ENCODE results near the gene GBGT1. TPM values are rescaled to one million over a fixed set of nuclear protein-coding genes. Genes with fewer than 3 reads are reported as not detected.

Gene GBGT1
- polyA plus RNA-seq, 1 of the 3 experiments (the other 2 are of a cell fraction): 0.51 TPM

DNA sequence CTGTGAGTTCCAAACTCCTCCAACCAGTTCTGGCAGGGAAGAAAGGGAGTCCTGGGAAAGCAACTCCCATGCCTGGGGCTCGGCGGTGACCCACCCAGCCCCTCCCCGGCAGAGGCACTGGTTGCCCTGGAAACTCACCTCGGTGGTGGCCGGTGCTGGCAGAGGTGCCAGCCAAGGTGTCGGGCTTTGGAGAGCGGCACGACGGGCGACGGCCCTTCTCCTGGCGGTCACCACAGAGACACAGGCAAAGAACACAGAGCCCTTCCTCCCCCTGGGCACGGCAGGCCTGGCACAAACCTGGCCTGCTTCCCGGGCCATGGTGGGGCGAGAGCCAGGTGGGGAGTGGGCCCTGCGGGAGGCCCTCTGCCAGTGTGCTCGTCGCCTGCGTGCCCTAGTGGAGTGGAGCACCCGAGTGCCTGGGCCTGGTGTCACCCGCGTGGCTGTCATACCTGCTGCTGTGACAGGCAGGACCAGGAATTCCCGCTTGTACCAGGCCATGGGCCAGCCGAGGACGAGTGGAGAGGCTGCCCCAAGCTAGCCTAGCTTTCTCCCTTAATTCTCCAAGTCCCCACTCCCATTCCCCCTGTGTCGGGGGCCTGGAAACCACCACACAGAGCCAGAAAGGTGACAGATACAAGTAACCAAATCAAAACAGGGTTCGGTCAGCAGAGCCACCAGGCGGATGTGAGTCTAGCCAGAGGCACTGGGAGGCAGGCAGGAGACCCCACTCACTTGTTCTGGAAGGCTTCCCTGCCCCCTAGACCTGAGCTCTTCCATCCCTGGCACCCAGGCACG is 34.5 kb downstream of the GBGT1 start:
- H4K20me1 ChIP-seq (ENCODE audit: insufficient read depth): peaks cover 59% of the 10 kb centered on the region
- H3K4me2 ChIP-seq: no peak overlapping the region
- ChIA-PET POLR2A (no interaction called here), CTCF (interaction anchor here (0.7 to 12.1 kb wide), 2 partner anchors 10 to 17 kb away, joined by 3 to 163 read pairs; no protein-coding TSS in a partner anchor)
- no peaks in the 10 kb centered on the region for H3K27me3 ChIP-seq (ENCODE audit: insufficient read depth)
- TF ChIP-seq, protein P1, sequence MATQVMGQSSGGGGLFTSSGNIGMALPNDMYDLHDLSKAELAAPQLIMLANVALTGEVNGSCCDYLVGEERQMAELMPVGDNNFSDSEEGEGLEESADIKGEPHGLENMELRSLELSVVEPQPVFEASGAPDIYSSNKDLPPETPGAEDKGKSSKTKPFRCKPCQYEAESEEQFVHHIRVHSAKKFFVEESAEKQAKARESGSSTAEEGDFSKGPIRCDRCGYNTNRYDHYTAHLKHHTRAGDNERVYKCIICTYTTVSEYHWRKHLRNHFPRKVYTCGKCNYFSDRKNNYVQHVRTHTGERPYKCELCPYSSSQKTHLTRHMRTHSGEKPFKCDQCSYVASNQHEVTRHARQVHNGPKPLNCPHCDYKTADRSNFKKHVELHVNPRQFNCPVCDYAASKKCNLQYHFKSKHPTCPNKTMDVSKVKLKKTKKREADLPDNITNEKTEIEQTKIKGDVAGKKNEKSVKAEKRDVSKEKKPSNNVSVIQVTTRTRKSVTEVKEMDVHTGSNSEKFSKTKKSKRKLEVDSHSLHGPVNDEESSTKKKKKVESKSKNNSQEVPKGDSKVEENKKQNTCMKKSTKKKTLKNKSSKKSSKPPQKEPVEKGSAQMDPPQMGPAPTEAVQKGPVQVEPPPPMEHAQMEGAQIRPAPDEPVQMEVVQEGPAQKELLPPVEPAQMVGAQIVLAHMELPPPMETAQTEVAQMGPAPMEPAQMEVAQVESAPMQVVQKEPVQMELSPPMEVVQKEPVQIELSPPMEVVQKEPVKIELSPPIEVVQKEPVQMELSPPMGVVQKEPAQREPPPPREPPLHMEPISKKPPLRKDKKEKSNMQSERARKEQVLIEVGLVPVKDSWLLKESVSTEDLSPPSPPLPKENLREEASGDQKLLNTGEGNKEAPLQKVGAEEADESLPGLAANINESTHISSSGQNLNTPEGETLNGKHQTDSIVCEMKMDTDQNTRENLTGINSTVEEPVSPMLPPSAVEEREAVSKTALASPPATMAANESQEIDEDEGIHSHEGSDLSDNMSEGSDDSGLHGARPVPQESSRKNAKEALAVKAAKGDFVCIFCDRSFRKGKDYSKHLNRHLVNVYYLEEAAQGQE (IDR thresholded peaks at IDR 0.05; ENCODE audit: low read depth, low read length): no peak
- TF ChIP-seq MAX (IDR thresholded peaks at IDR 0.05; ENCODE audit: low read depth) (no peak), CHD2 (IDR thresholded peaks at IDR 0.05; ENCODE audit: low read length, partially characterized antibody) (no peak), USF2 (IDR thresholded peaks at IDR 0.05; ENCODE audit: borderline replicate concordance, low read depth, low read length) (no peak), JUND (IDR thresholded peaks at IDR 0.05) (no peak), IRF3 (IDR thresholded peaks at IDR 0.05; ENCODE audit: low read depth, low read length) (no peak), GABPA (IDR thresholded peaks at IDR 0.05; ENCODE audit: low read depth) (no peak), PBX3 (IDR thresholded peaks at IDR 0.05) (no peak), FOXJ3 (CRISPR knock-in tag; IDR thresholded peaks at IDR 0.05) (no peak), SIN3A (IDR thresholded peaks at IDR 0.05; ENCODE audit: borderline replicate concordance, low read depth, low read length) (no peak), MEF2A (IDR thresholded peaks at IDR 0.05; ENCODE audit: borderline replicate concordance, low read depth) (no peak)
- TF ChIP-seq, protein P2, sequence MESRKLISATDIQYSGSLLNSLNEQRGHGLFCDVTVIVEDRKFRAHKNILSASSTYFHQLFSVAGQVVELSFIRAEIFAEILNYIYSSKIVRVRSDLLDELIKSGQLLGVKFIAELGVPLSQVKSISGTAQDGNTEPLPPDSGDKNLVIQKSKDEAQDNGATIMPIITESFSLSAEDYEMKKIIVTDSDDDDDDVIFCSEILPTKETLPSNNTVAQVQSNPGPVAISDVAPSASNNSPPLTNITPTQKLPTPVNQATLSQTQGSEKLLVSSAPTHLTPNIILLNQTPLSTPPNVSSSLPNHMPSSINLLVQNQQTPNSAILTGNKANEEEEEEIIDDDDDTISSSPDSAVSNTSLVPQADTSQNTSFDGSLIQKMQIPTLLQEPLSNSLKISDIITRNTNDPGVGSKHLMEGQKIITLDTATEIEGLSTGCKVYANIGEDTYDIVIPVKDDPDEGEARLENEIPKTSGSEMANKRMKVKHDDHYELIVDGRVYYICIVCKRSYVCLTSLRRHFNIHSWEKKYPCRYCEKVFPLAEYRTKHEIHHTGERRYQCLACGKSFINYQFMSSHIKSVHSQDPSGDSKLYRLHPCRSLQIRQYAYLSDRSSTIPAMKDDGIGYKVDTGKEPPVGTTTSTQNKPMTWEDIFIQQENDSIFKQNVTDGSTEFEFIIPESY (IDR thresholded peaks at IDR 0.05; ENCODE audit: borderline replicate concordance, low read depth): no peak
- 89% methylated on average over 8 of the region's 29 CpGs for WGBS (ENCODE audit: low lambda C conversion rate)
- H2AFZ ChIP-seq (ENCODE audit: low read depth): no peak overlapping the region
- no peak overlapping the region for H3K4me3 ChIP-seq (ENCODE audit: low read depth in 2 of 2, low read length in 1 of 2)
- peak; percentile 61 for DNase-seq
- H3K36me3 ChIP-seq (replicated peaks in 1 of 2; ENCODE audit: control insufficient read depth in 1 of 2, insufficient read depth in 2 of 2, low read length in 1 of 2): no peaks in the 10 kb centered on the region
- no peaks in the 10 kb centered on the region for H3K9me3 ChIP-seq
- H3F3A ChIP-seq (replicated peaks; ENCODE audit: insufficient read depth): peaks cover 4% of the 10 kb centered on the region
- H3K9me2 ChIP-seq: no peaks in the 10 kb centered on the region
- H3K79me2 ChIP-seq (ENCODE audit: insufficient read depth): peaks cover 9% of the 10 kb centered on the region; the same call in 1 of the 2 replicates
- H3K27ac ChIP-seq (ENCODE audit: low read depth in 2 of 2, low read length in 1 of 2): peak overlapping the region in 1 of 2 experiments; percentile 14; a peak in 1 of 4 replicates
- H3K9ac ChIP-seq: no peak overlapping the region
- H3K4me1 ChIP-seq (ENCODE audit: control insufficient read depth in 1 of 2, insufficient read depth in 2 of 2, low read depth in 1 of 2, low read length in 1 of 2): peaks cover 15 to 60% of the 10 kb centered on the region in 2 experiments; a peak in 2 of 4 replicates
